Measurements from ENCODE around the gene PLEKHA4.

GRCh38 chr19:48859711-48860572 is 8.5 kb downstream of the PLEKHA4 start:
- TF ChIP-seq CTCF (conservative IDR thresholded peaks at IDR 0.05; ENCODE audit: low read length) (no peak), EZH2phosphoT487 (IDR thresholded peaks at IDR 0.05; ENCODE audit: borderline replicate concordance, low read depth, low read length) (no peak)

Data from OCI-LY7 (cell line).